GM21360 (cell line): ENCODE measurements around the gene HSPG2.
"Not testable (repeated sequence)": the region's sequence is repeated elsewhere in the genome, so short reads cannot be mapped to it uniquely, and the experiment has no call there.

Source experiments
- ATAC-seq: cut with Tn5 transposase; IDR thresholded peaks from one replicate; pipeline ENCODE4 v1.9.1; 2021; ENCODE audit warnings: mild to moderate bottlenecking, moderate library complexity; ENCODE audit not compliant: unreplicated experiment

The HSPG2 gene

DNA sequence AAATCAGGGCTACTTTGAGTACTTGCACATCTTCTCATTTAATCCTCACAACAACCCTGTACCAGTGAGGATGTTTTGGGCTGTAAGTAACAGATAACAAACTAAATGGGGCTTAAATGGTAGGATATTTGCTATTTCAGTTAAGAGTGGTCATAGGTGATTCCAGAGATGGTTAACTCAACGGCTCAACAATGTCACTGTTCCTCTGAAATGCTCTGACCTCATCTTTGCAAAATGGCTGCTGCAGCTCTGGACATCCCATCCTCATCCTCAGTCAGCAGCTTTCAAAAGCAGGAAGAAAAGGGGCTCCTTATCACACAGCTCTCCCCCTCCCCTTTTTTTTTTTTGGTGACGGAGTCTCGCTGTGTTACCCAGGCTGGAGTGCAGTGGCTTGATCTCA, 123.6 kb downstream of the HSPG2 start:
- ATAC-seq: no peak

DNA sequence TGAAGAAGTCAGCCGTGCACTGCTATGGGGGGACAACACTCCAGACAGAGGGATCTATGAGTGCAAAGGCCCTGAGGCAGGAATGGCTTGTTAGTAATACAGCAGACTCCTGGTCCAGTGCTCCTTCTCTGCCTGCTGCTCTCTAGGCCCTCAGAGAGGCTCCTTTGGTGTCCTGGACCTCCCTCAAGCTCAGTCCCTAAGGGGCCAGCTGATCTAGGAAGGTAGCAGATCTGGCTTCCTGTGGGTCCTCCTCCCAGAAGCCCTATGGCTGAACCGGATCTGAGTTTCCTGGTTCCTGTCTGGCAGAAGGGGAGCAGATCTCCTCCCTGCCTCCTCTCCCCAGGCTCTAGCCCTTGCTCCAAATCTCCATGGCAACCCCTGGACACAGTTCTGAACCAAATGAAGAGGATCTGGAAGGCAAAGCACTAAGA, 125.2 kb downstream of the HSPG2 start, which contains the start of gene LDLRAD2:
TSS of gene LDLRAD2 (plus strand) at position 391 of the 431 bp plus-strand sequence. CDS start 187 bp downstream, outside the sequence.
- no peak for ATAC-seq

DNA sequence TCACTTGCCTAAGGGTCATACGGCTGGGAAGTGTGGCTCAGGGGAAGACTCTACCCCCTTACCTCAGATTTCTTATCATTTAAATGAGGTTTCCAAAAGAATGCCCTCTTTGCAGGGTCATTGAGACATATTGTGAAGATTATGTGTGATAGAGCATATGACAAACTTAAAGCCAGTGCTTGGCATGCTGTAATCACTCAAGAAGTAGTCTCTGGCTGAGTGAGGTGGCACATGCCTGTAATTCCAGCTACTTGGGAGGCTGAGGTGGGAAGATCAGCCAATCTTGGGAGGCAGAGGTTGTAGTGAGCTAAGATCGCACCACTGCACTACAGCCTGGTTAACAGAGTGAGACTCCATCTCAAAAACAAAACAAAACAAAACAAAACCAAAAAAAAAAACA, 132.6 kb downstream of the HSPG2 start:
- ATAC-seq: no peak

DNA sequence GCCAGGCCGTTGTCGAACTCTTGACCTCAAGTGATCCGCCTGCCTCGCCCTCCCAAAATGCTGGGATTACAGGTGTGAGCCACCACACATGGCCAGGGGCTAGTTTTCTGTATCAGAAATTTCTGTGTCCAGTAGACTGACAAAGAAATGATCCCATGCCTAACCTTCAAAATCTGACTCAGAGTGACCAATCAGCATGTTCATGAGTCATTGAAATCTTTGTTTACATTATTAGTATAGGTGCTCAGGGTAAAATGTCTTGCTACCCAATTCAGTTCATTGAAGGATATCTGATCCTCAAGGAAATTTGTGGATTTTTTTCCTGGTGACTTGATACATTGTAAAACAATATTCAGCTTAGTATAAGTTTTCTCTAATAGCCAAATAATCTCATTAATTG, 136.0 kb downstream of the HSPG2 start:
- no peak for ATAC-seq

DNA sequence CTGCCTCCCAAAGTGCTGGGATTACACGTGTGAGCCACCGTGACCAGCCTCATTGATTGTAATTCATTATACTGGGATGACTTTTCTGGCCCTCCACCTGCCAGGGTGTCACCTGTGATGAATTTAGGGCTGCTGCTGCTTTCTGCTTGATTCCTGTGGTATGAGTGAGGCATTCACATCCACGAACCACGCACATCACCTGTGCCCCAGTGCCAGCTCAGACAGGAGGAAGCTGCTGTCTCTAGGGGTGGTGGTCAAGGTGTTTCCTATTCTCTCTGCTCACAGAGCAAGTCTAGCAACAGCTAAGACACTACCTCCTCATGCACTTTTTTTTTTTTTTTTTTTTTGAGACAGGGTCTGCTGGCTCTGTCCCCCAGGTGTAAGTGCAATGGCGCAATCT, 137.4 kb downstream of the HSPG2 start:
- ATAC-seq: no peak

DNA sequence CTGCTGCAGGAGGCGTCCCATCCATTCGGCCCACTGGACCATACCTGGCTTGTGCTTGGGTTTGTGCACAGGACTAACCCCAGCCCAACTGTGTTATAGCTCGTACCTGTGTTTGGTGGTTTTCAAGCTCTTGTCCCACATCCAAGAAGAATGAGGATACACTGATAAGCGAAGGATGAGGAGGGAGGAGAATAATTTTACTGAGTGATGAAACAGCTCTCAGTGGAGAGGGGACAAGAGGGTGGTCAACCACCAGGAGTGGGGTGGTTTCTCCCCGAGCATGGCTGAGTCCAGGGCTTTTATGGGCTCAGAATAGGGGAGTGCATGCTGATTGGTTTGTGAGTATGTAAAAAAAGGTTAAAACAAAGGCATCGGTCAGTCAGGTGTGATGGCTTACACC, 142.0 kb downstream of the HSPG2 start:
- ATAC-seq: no peak

DNA sequence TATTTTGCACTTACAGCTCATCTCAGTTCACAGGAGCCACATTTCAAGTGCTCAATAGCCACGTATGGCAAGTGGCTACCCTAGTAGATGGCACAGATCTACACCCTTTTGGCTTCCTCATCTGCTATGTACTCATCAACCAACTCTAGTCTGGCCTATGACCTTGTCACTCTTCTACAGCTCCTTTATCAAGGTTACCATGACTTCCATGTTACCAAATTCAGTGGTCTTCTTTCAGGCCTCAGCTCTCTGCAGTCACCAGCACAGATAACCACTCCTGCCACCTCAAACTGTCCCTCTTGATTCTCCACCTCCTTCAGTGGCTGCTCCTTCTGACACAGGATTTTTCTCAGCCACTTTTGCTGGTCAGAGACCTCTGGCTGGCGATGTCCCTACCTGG, 142.5 kb downstream of the HSPG2 start:
- ATAC-seq: no peak

DNA sequence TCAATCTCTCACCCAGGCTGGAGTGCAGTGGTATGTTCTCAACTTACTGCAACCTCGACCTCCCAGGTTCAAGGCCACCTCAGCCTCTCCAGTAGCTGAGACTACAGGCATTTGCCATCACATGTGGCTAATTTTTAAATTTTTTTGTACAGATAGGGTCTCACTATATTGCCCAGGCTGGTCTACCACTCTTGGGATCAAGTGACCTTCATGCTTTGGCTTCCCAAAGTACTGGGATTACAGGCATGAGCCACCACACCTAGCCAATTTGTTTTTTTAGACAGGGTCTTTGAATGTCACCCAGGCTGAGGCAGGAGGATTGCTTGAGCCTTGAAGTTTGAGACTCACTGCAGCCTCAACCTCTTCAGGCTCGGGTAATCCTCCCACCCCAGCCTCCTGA, 144.0 kb downstream of the HSPG2 start:
- ATAC-seq: no peak

DNA sequence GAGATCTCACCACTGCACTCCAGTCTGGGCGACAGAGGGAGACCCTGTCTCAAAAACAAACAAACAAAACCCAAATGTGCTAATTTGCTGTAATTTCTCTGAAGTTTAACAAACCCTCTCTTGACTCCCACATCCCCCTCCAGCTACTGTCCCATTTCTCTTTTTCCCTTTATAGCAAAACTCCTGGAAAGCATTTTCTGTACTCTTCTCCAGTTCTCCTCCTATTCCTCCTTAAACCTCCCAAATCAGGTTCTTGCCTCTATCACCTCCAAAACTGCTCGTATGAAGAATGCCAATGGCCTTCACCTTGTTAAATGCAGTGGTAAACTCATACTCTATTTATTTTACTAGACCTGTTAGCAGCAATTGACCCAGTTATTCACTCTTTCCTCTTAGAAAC, 150.5 kb downstream of the HSPG2 start:
- no peak for ATAC-seq

DNA sequence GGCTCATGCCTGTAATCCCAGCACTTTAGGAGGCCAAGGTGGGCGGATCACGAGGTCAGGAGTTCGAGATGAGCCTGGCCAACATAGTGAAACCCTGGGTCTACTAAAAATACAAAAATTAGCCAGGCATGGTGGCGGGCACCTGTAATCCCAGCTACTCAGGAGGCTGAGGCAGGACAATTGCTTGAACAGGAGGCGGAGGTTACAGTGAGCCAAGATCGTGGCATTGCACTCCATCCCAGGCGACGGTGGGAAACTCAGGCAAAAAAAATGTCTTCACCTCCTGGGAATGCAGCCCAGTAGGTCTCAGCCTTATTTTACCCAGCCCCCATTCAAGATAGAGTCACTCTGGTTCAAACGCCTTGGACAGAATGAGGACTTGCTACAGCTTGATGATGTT, 151.3 kb downstream of the HSPG2 start:
- not testable (repeated sequence) for ATAC-seq

DNA sequence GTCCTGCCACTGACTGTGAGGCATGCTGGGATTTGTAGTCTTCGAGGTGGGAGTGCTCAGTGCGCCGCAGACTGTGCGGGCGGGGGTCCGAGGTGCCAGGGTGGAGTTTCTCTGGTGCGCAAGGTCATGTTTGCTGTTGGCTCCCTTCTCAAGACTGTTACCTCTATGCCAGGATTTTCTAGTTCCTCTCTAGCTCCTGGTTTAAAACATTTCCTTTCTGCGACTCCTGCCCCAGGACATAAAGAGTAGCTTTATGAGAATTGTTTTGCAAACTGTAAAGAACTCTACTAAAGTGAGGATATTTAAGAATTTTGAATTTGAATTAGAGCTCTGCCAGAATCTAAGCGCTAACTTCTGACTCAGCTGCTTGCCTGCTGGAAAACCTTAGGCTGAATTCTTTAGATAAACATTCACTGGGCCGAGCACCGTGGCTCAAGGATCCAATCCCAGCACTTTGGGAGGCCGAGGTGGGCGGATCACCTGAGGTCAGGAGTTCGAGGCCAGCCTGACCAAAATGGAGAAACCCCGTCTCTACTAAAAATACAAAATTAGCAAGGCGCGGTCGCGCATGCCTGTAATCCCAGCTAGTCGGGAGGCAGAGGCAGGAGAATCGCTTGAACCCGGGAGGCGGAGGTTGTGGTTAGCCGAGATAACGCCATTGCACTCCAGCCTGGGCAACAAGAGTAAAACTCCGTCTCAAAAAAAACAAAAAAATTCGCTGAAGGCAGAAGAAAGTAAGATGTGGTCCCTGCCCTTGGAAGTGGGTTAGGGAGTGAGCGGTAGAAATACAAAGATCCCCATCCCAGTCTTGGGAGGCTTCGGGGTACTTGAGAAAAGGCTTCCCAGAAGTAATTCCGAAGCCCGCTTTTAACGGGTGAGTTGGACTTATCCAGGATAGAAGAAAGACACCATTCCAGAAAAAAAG, 153.2 kb downstream of the HSPG2 start:
- no peak for ATAC-seq

DNA sequence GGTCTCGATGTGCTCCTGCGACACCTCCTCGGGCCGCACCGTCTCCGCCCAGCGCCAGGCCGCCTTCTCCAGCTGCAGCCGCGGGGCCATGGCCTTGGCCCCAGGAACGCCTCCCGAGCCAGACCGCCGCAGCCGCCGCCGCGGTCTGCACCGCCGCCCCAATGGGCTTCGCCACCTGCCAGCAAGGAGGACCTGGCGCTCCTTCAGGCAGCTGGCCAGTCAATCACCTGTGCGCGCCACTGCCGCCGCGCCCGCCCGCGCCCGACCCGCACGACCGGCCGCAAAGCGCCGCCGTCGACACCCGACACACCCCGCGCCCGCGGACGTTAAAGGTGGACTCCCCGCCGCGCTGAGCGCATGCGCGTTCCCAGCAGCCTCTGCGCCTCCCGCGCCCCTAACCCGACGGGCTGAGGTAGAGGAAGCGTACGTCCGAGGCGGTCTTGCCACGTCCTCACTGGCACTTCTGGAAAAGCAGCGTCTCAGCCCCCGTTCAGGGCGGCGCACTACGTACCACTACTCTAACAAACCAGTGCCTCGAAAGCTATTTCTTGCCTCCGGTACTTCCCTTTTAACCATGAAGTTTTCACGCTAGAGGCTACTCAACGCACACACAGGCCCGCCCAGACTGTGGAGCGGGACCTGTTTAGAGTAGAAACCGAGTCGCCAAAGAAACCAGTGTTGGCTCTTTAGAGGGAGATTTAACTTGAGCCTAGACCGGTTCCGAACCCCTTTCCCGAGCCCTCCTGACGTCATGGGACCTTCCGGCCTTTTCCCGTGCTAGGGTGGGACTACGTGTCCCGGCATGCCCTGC, 154.0 kb downstream of the HSPG2 start, which contains the start of gene USP48:
TSS of gene USP48 (minus strand) at position 282 of the 811 bp plus-strand sequence. CDS start at position 90, 192 bp downstream.
- ATAC-seq: peak; percentile 53

DNA sequence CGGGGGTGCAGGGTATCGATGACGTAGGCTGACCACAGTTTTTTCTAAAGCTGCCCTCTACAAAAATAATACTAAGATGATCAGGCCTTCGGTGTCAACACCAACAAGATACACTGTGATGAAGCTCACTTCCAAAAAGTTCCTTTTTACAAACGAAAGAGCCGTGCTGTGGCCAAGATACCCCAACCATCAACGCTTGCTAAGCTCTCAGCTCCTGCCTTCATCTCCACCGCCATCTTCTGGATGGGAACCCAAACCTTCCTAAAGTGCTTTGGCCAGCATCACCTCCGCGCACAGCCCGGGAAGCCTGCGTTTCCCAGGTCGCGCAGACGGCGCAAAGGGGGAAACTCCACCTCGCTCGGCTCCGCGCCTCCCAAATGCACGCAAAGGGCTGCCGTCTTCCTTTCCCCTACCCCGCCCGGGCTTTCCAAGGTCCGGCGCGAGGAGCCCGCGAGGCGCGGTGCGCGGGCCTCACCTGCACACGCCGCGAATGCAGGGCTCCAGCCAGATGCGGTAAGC, 154.7 kb downstream of the HSPG2 start:
- ATAC-seq: peak; percentile 15

DNA sequence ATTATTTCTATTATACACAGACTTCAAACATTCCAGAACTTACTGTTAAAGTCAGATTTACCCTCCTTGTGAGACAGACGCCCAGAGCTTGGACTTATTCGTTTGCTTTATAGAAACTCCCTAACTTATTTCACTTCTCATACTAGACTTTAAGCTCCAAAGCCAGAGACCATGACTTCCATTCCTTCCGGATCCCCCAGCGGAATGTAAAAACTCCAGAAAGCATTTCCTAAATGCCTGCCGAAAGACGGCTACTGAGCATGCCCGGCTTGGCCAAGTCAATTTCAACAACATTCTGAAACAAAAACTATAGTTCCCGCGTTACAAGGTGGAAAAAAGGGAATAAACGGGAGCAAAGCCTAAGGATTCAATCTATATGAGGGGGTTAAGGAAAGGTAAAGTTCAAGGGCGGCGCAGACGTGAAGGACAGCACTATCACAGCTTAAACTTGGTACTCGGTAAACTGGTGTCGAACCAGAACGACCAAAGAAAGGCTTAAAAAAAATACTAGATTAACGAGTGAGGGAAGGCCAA, 155.2 kb downstream of the HSPG2 start:
- ATAC-seq: peak; percentile 21

DNA sequence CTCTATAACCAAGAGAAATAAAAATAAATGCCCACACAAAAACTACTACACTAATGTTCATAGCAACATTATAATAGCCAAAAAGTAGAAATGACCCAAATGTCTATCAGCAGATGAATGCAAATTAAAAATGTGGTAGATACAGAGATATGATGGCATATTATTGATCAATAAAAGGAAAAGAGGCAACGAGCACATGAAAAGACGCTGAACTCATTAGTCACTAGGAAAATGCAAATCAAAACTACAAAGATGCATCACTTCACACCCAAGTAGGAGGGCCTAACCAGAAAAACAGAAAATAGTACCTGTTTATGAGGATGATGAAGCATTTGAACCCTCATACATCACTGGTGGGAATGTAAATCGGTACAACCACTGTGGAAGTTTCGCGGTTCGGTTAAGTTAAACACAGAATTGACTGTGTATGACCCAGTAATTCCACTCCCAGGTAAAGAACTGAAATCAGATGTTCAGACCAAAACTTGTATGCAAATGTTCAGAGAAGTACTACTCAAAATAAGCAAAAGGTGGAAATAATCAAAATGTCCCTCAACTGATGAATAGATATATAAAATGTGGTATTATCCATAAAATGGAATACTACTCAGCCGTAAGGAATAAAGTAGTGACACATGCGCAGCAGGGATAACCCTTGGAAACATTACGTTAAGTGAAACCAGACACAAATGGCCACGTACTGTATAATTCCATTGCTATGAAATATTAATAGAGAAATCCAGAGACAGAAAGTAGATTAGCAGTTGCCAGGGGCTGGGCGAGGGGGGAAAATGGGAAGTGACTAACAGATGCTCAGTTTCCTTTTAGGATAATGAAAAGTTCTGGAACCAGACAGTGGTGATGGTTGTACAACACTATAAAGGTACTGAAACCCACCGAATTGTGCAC, 157.2 kb downstream of the HSPG2 start:
- no peak for ATAC-seq

DNA sequence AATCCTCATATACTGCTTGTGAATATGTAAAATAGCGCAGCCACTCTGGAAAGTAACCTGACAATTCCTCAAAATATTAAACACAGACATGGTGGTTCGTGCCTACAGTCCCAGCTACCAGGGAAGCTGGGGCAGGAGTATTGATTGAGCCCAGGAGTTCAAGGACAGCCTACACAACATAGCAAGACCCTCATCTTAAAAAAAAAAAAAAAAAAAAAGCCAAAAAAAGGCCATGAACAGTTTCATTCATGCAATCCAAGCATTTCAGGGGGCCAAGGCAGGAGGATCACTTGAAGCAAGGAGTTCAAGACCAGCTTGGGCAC, 158.7 kb downstream of the HSPG2 start:
- no peak for ATAC-seq

DNA sequence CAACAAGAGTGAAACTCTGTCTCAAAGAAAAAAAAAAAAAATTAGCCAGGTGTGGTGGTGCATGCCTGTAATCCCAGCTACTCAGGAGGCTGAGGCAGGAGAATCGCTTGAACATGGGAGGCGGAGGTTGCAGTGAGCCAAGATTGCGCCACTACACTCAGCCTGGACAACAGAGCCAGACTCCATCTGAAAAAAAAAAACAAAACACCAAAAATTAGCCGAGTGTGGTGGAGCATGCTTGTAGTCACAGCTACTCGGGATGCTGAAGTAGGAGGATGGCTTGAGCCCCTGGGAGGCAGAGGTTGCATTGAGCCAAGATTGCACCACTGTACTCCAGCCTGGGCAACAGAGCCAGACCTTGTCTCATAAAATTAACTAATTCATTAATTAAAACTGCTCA, 160.2 kb downstream of the HSPG2 start:
- not testable (repeated sequence) for ATAC-seq

DNA sequence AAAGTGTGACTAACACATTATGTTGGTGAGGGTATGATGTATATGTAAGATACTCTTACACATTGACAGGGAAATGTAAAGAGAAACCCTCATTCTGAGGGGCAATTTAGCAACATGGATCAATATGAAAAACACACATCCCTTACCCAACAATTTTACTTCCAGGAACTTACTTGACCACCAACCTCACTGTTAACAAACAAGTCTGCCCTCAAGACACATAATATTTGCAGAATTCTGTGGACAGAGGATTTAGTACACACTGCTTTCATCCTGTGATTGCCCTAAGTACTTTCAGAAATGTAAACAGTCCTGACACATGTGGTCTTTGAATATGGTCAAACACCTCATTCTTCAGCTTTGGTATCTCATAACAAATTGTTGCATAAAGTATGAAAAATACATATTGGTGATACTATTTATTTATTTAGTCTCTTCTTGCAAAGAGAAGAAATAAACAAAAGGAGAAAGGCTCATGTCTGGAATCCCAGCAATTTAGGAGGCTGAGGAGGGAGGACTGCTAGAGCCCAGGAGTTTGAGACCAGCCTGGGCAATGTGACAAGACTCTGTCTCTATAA, 161.0 kb downstream of the HSPG2 start:
- no peak for ATAC-seq

DNA sequence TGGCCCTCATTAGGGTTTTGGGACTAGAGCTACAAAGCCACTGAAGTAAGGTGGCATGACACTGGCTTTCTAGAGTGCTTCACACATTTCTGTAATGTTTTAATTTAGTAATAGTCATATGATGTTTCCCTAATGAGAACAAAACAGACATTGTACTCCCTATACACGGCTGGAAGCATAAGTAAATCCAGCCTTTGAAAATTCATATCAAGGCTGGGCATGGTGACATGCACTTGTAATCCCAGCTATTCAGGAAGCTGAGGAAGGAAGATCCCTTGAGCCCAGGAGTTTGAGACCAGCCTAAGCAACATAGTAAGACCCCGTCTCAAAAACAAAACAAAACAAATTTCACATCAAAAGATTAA, 161.6 kb downstream of the HSPG2 start:
- ATAC-seq: no peak
